HepG2 (cell line): Measurements from ENCODE around the gene C21orf58. TPM values are rescaled to one million over a fixed set of nuclear protein-coding genes. Genes with fewer than 3 reads are reported as not detected.

Source experiments
- EZH2 ChIP-seq: conservative IDR thresholded peaks from 2 replicates; pipeline ENCODE4 v1.6.1; 2012; ENCODE audit warnings: mild to moderate bottlenecking, low read depth, low read length, moderate library complexity
- FLYWCH1 ChIP-seq: sonication (generic); formaldehyde crosslinking; IDR thresholded peaks from 2 replicates; pipeline ENCODE4 v1.8.1; 2023; ENCODE audit warnings: mild to moderate bottlenecking, missing genetic modification reagents
- FOSL2 ChIP-seq: sonication (generic); formaldehyde crosslinking; IDR thresholded peaks from 2 replicates; pipeline ENCODE4 v1.4.0; 2020; ENCODE audit warnings: missing genetic modification reagents
- FOXC1 ChIP-seq: sonication (generic); formaldehyde crosslinking; IDR thresholded peaks from 2 replicates; pipeline ENCODE4 v1.8.0; 2022; ENCODE audit warnings: mild to moderate bottlenecking, missing genetic modification reagents, borderline replicate concordance
- FOXK1 ChIP-seq: sonication (generic); formaldehyde crosslinking; IDR thresholded peaks from 2 replicates; pipeline ENCODE4 v1.4.0; 2020; ENCODE audit warnings: low read depth, missing genetic modification reagents, borderline replicate concordance
- HNRNPH1 ChIP-seq: fragments of 200-400 bp; formaldehyde crosslinking; optimal IDR thresholded peaks from 2 replicates; pipeline ENCODE3; 2017; ENCODE audit warnings: mild to moderate bottlenecking, low read depth, low read length
- LCORL ChIP-seq, 2 experiments: fragments of 450-650 bp in 1 of 2; sonication (generic) in 1 of 2; formaldehyde crosslinking in 1 of 2; IDR thresholded peaks; 2 replicates each; pipeline versions ENCODE4 v1.5.0 to v1.6.1; 2017 to 2020; ENCODE audit warnings: antibody characterized with exemption in 1 of 2, missing genetic modification reagents in 1 of 2
- MIER2 ChIP-seq: IDR thresholded peaks from 2 replicates; pipeline ENCODE4 v1.6.1; 2016; ENCODE audit warnings: missing biosample characterization, missing genetic modification reagents
- RXRA ChIP-seq: sonication (generic); formaldehyde crosslinking; IDR thresholded peaks from 2 replicates; pipeline ENCODE4 v1.5.1; 2020; ENCODE audit warnings: missing genetic modification reagents
- SMAD3 ChIP-seq: sonication (generic); formaldehyde crosslinking; IDR thresholded peaks from 2 replicates; pipeline ENCODE4 v1.4.0; 2020; ENCODE audit warnings: missing genetic modification reagents
- SMAD9 ChIP-seq: sonication (generic); formaldehyde crosslinking; IDR thresholded peaks from 2 replicates; pipeline ENCODE4 v1.5.1; 2020; ENCODE audit warnings: mild to moderate bottlenecking, missing genetic modification reagents
- SP2 ChIP-seq: sonication (generic); formaldehyde crosslinking; IDR thresholded peaks from 2 replicates; pipeline ENCODE4 v1.5.1; 2020; ENCODE audit warnings: mild to moderate bottlenecking, missing genetic modification reagents
- THYN1 ChIP-seq: sonication (generic); formaldehyde crosslinking; IDR thresholded peaks from 2 replicates; pipeline ENCODE4 v1.8.1; 2023; ENCODE audit warnings: low read depth, mild to moderate bottlenecking, moderate library complexity, missing genetic modification reagents, borderline replicate concordance
- ZBTB3 ChIP-seq: sonication (generic); formaldehyde crosslinking; IDR thresholded peaks from 2 replicates; pipeline ENCODE4 v1.4.0; 2020; ENCODE audit warnings: low read depth, mild to moderate bottlenecking, moderate library complexity, missing genetic modification reagents, borderline replicate concordance
- ZBTB42 ChIP-seq: sonication (generic); formaldehyde crosslinking; IDR thresholded peaks from 2 replicates; pipeline ENCODE4 v1.5.0; 2020; ENCODE audit warnings: mild to moderate bottlenecking, missing genetic modification reagents
- ZNF652 ChIP-seq: IDR thresholded peaks from 2 replicates; pipeline ENCODE4 v1.6.1; 2016; ENCODE audit warnings: low read depth, borderline replicate concordance
- ZNF792 ChIP-seq: IDR thresholded peaks from 2 replicates; pipeline ENCODE4 v1.6.1; 2016
- ZNF883 ChIP-seq: sonication (generic); formaldehyde crosslinking; IDR thresholded peaks from 2 replicates; pipeline ENCODE4 v1.5.1; 2020; ENCODE audit warnings: mild to moderate bottlenecking, missing genetic modification reagents; ENCODE audit errors: not compliant biosample characterization
- polyA plus RNA-seq, 8 experiments: library from polyadenylated mRNA; depleted of rRNA in 3 of 8; stranded (reverse) in 7 of 8; unstranded in 1 of 8; fragments of >200 nt; fragmentation: Illumina TruSeq in 4 of 8; extraction: Trizol in 4 of 8; gene quantifications; 2 replicates each; pipeline versions ENCODE4 v1.2.1 to v1.2.3, GENCODE V29; 2011 to 2016; ENCODE audit warnings: low read depth in 4 of 8, missing spikeins in 1 of 8, mixed read lengths in 1 of 8; ENCODE audit not compliant: insufficient read depth in 1 of 8
- total RNA-seq, 5 experiments: library from RNA; depleted of rRNA; stranded (reverse); fragments of >200 nt; fragmentation: Illumina TruSeq; extraction: Trizol; gene quantifications; 2 replicates each; pipeline ENCODE4 v1.2.3, GENCODE V29; 2016; ENCODE audit warnings: low read depth in 1 of 5
- TF ChIP-seq, protein P1 (sequence below): IDR thresholded peaks from 2 replicates; pipeline ENCODE4 v1.6.1; 2016; ENCODE audit warnings: low read depth, borderline replicate concordance
- TF ChIP-seq, protein P2 (sequence below): sonication (generic); formaldehyde crosslinking; IDR thresholded peaks from 2 replicates; pipeline ENCODE4 v1.4.0; 2020; ENCODE audit warnings: mild to moderate bottlenecking, missing genetic modification reagents
- TF ChIP-seq, protein P3 (sequence below), 2 experiments: sonication (generic) in 1 of 2; formaldehyde crosslinking in 1 of 2; IDR thresholded peaks; 2 replicates each; pipeline versions ENCODE4 v1.6.1 to v1.9.0; 2014 to 2022; ENCODE audit warnings: antibody characterized with exemption in 1 of 2, borderline replicate concordance in 1 of 2, inconsistent platforms in 1 of 2, low read depth in 1 of 2, missing genetic modification reagents in 1 of 2
- TF ChIP-seq, protein P4 (sequence below): sonication (generic); formaldehyde crosslinking; IDR thresholded peaks from 2 replicates; pipeline ENCODE4 v1.4.0; 2020; ENCODE audit warnings: missing genetic modification reagents

The C21orf58 gene
- total and polyA plus RNA-seq, 2 of the 13 experiments (the other 11 are each of a cell fraction or from before 2014, with no cell fraction given), result 3.5 to 6.8 TPM

DNA sequence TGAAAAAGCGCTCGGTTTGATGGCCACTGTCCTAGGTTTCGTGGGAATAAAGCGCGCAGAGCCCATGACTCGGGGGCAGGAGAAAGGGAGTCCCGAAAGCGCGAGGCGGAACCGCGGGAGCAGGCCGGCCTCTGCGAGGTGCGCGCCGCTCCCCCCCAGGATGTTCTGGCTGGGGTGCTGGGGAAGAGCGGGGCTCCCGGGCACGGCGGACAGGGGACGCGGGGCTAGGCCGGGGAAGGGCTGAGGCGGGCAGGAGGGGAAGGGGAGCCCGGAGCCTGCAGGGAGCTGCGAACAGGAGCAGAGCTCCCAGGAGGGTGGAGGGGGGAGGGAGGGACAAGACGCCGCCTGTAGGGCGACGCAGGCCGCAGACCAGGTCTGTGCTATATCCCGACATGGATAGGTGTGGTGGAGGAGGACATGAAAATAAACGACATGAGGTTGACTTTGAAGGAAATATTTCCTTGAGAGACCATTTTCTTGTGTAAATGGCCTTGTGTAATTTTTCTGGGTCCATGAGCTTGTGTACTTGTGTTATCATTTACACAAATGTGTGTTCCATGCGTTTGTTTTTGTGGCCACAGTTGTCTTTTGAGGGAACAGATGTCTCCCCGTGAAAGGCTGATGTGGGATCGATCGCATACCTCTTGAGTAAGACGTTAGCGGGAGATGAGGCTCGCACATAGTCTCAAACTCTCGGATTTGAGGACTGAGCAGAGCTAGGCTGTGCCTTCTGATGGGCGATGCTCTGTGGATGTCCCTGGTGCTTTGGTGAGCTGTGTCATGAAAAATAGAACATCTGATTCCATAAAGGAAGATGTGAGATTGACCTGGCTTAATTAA, 1.6 kb upstream of the C21orf58 start (continued):
- TF ChIP-seq SP2 (no peak), ZNF883 (CRISPR knock-in tag) (no peak), FLYWCH1 (CRISPR knock-in tag) (no peak), ZNF652 (no peak), SMAD9 (CRISPR knock-in tag) (no peak), EZH2 (no peak), RXRA (CRISPR knock-in tag) (no peak), MIER2 (CRISPR knock-in tag) (no peak), FOXK1 (CRISPR knock-in tag) (no peak), FOSL2 (CRISPR knock-in tag) (no peak), SMAD3 (CRISPR knock-in tag) (no peak), THYN1 (no peak), ZBTB3 (CRISPR knock-in tag) (no peak), FOXC1 (CRISPR knock-in tag) (no peak), ZNF792 (no peak), ZBTB42 (CRISPR knock-in tag) (0 out of 2 replicates have a peak, but pooled peaks have one; percentile 6), HNRNPH1 (no peak), LCORL (IDR thresholded peaks at IDR 0.05) (no peak), LCORL (CRISPR knock-in tag; IDR thresholded peaks at IDR 0.05) (no peak)
- TF ChIP-seq, protein P1, sequence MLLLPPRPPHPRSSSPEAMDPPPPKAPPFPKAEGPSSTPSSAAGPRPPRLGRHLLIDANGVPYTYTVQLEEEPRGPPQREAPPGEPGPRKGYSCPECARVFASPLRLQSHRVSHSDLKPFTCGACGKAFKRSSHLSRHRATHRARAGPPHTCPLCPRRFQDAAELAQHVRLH (CRISPR knock-in tag), result no peak
- TF ChIP-seq, protein P2, sequence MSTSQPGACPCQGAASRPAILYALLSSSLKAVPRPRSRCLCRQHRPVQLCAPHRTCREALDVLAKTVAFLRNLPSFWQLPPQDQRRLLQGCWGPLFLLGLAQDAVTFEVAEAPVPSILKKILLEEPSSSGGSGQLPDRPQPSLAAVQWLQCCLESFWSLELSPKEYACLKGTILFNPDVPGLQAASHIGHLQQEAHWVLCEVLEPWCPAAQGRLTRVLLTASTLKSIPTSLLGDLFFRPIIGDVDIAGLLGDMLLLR (CRISPR knock-in tag), result no peak
- TF ChIP-seq, protein P3, sequence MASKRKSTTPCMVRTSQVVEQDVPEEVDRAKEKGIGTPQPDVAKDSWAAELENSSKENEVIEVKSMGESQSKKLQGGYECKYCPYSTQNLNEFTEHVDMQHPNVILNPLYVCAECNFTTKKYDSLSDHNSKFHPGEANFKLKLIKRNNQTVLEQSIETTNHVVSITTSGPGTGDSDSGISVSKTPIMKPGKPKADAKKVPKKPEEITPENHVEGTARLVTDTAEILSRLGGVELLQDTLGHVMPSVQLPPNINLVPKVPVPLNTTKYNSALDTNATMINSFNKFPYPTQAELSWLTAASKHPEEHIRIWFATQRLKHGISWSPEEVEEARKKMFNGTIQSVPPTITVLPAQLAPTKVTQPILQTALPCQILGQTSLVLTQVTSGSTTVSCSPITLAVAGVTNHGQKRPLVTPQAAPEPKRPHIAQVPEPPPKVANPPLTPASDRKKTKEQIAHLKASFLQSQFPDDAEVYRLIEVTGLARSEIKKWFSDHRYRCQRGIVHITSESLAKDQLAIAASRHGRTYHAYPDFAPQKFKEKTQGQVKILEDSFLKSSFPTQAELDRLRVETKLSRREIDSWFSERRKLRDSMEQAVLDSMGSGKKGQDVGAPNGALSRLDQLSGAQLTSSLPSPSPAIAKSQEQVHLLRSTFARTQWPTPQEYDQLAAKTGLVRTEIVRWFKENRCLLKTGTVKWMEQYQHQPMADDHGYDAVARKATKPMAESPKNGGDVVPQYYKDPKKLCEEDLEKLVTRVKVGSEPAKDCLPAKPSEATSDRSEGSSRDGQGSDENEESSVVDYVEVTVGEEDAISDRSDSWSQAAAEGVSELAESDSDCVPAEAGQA (IDR thresholded peaks at IDR 0.05; ENCODE audit: low read depth), result no peak
- TF ChIP-seq, protein P3 (CRISPR knock-in tag; IDR thresholded peaks at IDR 0.05; ENCODE audit: borderline replicate concordance), result no peak
- TF ChIP-seq, protein P4, sequence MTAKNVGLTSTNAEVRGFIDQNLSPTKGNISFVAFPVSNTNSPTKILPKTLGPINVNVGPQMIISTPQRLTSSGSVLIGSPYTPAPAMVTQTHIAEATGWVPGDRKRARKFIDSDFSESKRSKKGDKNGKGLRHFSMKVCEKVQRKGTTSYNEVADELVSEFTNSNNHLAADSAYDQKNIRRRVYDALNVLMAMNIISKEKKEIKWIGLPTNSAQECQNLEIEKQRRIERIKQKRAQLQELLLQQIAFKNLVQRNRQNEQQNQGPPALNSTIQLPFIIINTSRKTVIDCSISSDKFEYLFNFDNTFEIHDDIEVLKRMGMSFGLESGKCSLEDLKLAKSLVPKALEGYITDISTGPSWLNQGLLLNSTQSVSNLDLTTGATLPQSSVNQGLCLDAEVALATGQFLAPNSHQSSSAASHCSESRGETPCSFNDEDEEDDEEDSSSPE (CRISPR knock-in tag), result no peak
